Parathyroid adenoma (tissue), 2 donors: ENCODE measurements around the gene TMEM179.

Source experiments
- H2AFZ ChIP-seq: fragments of 300-600 bp; sonication (generic); one replicate; pipeline ENCODE4 v1.7.0; 2017; ENCODE audit warnings: antibody characterized with exemption, mild to moderate bottlenecking
- H3K27ac ChIP-seq: fragments of 300-600 bp; sonication (generic); one replicate; pipeline ENCODE4 v1.7.0; 2017
- H3K27me3 ChIP-seq: fragments of 300-600 bp; sonication (generic); one replicate; pipeline ENCODE4 v1.7.0; 2017; ENCODE audit warnings: low read length; ENCODE audit not compliant: control insufficient read depth, insufficient read depth
- H3K36me3 ChIP-seq: fragments of 300-600 bp; sonication (generic); one replicate; pipeline ENCODE4 v1.7.0; 2017; ENCODE audit warnings: low read length; ENCODE audit not compliant: control insufficient read depth, insufficient read depth
- H3K4me1 ChIP-seq: fragments of 300-600 bp; sonication (generic); one replicate; pipeline ENCODE4 v1.7.0; 2017; ENCODE audit warnings: control low read depth
- H3K4me2 ChIP-seq: fragments of 300-600 bp; sonication (generic); one replicate; pipeline ENCODE4 v1.7.0; 2017; ENCODE audit warnings: low read length
- H3K4me3 ChIP-seq: fragments of 300-600 bp; sonication (generic); one replicate; pipeline ENCODE4 v1.7.0; 2017; ENCODE audit warnings: low read depth, low read length
- H3K79me2 ChIP-seq: fragments of 300-600 bp; sonication (generic); one replicate; pipeline ENCODE4 v1.7.0; 2017; ENCODE audit warnings: control low read depth
- H3K9ac ChIP-seq: fragments of 300-600 bp; sonication (generic); one replicate; pipeline ENCODE4 v1.7.0; 2017; ENCODE audit warnings: mild to moderate bottlenecking
- H3K9me3 ChIP-seq: fragments of 300-600 bp; sonication (generic); one replicate; pipeline ENCODE4 v1.7.0; 2017; ENCODE audit warnings: low read length; ENCODE audit not compliant: control insufficient read depth
- TF ChIP-seq, protein P1 (sequence below): fragments of 300-600 bp; sonication (generic); IDR thresholded peaks from one replicate; pipeline ENCODE4 v1.7.0; 2017; ENCODE audit warnings: antibody characterized with exemption, mild to moderate bottlenecking
- donor health status: primary hyperparathyroidism.

The TMEM179 gene

DNA sequence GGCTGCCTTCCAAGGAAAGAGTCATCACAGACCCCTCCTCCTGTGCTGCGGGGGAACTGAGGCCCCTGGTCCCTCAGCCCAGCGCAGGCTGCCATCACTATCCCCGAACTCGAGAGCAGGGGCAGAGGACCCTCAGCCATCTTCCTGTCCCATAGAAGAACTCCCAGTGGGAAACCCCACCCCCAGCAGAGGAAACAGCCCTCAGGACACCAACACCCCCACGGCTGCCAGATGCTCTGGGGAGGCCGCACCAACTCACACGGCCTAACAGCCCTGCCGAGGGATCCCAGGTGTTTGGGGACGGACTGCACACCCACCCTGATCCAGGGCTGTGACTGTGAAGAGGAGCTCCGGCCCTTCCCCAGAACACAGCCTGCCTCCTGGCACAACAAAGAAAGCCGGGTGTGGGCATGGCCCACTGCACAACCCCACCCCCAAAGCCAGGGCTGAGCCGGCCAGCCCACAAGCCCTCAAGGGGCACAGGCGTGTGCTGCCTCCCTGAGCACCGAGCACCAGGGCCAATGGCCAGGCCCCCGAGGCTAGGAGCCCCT is 41.3 kb downstream of the TMEM179 start:
- TF ChIP-seq, protein P1, sequence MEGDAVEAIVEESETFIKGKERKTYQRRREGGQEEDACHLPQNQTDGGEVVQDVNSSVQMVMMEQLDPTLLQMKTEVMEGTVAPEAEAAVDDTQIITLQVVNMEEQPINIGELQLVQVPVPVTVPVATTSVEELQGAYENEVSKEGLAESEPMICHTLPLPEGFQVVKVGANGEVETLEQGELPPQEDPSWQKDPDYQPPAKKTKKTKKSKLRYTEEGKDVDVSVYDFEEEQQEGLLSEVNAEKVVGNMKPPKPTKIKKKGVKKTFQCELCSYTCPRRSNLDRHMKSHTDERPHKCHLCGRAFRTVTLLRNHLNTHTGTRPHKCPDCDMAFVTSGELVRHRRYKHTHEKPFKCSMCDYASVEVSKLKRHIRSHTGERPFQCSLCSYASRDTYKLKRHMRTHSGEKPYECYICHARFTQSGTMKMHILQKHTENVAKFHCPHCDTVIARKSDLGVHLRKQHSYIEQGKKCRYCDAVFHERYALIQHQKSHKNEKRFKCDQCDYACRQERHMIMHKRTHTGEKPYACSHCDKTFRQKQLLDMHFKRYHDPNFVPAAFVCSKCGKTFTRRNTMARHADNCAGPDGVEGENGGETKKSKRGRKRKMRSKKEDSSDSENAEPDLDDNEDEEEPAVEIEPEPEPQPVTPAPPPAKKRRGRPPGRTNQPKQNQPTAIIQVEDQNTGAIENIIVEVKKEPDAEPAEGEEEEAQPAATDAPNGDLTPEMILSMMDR, result no peak
- H3K27ac ChIP-seq, result no peak overlapping the region
- no peaks in the 10 kb centered on the region for H3K9me3 ChIP-seq
- H3K27me3 ChIP-seq, result no peaks in the 10 kb centered on the region
- no peak overlapping the region for H3K4me2 ChIP-seq
- H3K4me1 ChIP-seq, result no peaks in the 10 kb centered on the region
- no peaks in the 10 kb centered on the region for H3K79me2 ChIP-seq
- no peak overlapping the region for H2AFZ ChIP-seq
- no peak overlapping the region for H3K4me3 ChIP-seq
- H3K9ac ChIP-seq, result no peak overlapping the region
- no peaks in the 10 kb centered on the region for H3K36me3 ChIP-seq

DNA sequence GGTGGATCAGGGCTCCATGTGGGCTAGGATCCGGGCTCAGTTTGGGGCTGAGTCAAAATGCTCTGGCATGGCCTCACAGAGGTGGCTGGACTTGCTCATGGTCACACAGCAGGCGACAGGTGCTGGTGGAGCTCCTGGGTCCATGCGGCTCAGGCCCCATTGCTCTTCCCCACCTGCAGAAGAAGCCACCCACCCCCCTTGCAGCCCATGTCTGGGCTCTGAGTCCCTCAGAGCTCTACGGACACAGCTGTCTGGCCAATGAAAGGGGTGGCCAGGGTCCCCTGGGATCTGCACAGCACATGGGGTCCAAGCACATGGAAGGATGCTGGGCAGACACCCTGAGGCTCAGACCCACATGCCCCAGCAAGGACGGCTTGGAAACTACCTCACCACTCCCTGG is 42.0 kb downstream of the TMEM179 start:
- Histone ChIP-seq H3K4me1 (no peaks in the 10 kb centered on the region), H3K79me2 (no peaks in the 10 kb centered on the region), H3K4me2 (no peak overlapping the region), H3K9ac (no peak overlapping the region), H3K36me3 (no peaks in the 10 kb centered on the region), H3K9me3 (no peaks in the 10 kb centered on the region), H3K27ac (no peak overlapping the region), H3K4me3 (no peak overlapping the region), H2AFZ (no peak overlapping the region), H3K27me3 (no peaks in the 10 kb centered on the region)
- TF ChIP-seq, protein P1, result no peak

DNA sequence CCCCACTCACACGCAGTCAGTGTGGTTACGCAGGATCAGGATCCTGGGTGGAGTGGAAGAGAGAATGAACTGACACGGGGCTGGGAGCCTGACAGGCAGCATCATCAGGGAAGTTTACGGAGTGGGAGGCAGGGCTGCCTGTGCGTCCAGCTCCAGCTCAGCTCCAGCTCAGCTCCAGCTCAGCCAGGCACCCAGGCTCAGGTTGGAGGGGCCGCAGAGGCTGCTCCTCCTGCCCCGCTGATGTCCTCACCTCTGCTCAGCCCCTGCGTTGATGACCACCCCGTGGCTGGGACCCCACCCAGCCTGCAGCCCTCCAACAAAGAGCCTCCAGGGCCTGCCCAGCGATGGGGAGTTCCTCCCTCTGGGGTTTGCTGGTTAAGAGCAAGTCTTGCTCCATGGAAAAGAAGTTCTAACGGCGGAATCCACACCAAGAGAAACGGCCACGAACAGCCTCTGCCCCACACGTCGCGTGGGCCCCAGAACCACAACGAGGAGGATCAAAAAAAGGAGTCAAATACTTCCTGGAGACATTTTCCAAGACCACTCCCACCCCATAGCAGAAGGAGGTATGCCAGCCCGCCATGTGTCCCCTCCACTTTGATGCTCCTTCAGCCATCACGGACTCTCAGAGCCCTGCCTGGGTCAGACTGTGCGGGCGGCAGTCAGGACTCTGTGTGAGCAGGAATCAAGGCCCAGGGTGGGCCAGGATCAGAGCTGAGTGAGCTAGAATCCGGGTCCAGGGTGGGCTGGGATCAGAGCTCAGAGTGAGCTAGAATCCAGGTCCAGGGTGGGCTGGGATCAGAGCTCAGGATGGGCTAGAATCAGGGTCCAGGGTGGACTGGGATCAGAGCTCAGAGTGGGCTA is 42.7 kb downstream of the TMEM179 start:
- H2AFZ ChIP-seq, result peak overlapping the region; percentile 27
- no peak overlapping the region for H3K27ac ChIP-seq
- H3K36me3 ChIP-seq, result no peaks in the 10 kb centered on the region
- no peaks in the 10 kb centered on the region for H3K9me3 ChIP-seq
- H3K27me3 ChIP-seq, result no peaks in the 10 kb centered on the region
- H3K4me2 ChIP-seq, result peak overlapping the region; percentile 38
- H3K79me2 ChIP-seq, result no peaks in the 10 kb centered on the region
- no peaks in the 10 kb centered on the region for H3K4me1 ChIP-seq
- TF ChIP-seq, protein P1, result no peak
- H3K4me3 ChIP-seq, result no peak overlapping the region
- H3K9ac ChIP-seq, result no peak overlapping the region

DNA sequence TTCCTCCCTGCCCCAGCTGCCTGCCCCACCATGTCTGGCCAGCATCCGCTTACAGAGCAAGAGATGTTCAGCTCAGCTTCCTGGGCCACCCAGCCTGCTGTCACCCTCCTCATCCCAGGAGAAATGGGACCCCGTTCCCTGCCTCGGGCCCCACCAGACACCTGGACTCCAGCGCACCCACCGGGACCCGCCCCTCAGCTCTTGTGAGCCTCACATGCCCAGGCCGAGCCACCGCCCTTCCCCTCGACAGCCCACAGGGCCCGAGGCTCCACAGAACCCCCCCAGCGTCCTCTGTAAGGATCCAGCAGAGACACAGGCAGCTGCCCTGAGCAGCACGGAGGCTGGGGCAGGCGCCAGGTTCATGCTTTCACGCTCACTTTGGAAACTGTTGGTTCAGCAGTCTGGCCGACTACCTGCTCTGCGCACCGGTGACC is 43.4 kb downstream of the TMEM179 start:
- TF ChIP-seq, protein P1, result no peak
- H3K4me1 ChIP-seq, result no peaks in the 10 kb centered on the region
- H3K79me2 ChIP-seq, result no peaks in the 10 kb centered on the region
- H3K36me3 ChIP-seq, result no peaks in the 10 kb centered on the region
- no peak overlapping the region for H3K4me3 ChIP-seq
- H3K4me2 ChIP-seq, result peak overlapping the region; percentile 38
- H3K27me3 ChIP-seq, result no peaks in the 10 kb centered on the region
- no peaks in the 10 kb centered on the region for H3K9me3 ChIP-seq
- peak overlapping the region; percentile 27 for H2AFZ ChIP-seq
- H3K27ac ChIP-seq, result no peak overlapping the region
- no peak overlapping the region for H3K9ac ChIP-seq
